ENCODE measurements around the gene ALDH18A1.

The ALDH18A1 gene

DNA sequence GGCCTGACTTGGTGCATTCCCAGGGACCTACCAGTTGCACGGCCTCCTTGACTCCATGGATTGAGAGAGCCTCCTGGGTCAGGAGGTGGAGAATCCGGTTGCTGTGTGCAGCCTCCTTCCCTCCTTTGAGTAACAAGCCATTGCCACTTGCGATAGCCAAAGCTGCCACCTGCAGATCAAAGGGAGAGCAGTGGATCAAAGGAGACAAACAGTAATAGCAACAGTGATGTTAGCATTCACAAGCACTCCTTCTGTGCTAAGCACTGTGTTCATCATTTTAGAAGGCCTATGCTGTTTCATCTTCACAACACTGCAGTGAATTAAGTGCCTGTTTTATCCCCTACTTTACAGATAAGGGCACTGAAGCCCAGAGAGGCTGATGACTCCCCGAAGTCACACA lies 40.1 kb downstream of the ALDH18A1 start:
- DNase-seq (ENCODE audit: low read depth), result no peak
- H3K4me3 ChIP-seq (ENCODE audit: control insufficient read depth, low read depth, low read length), result no peak overlapping the region
- TF ChIP-seq, protein P1, sequence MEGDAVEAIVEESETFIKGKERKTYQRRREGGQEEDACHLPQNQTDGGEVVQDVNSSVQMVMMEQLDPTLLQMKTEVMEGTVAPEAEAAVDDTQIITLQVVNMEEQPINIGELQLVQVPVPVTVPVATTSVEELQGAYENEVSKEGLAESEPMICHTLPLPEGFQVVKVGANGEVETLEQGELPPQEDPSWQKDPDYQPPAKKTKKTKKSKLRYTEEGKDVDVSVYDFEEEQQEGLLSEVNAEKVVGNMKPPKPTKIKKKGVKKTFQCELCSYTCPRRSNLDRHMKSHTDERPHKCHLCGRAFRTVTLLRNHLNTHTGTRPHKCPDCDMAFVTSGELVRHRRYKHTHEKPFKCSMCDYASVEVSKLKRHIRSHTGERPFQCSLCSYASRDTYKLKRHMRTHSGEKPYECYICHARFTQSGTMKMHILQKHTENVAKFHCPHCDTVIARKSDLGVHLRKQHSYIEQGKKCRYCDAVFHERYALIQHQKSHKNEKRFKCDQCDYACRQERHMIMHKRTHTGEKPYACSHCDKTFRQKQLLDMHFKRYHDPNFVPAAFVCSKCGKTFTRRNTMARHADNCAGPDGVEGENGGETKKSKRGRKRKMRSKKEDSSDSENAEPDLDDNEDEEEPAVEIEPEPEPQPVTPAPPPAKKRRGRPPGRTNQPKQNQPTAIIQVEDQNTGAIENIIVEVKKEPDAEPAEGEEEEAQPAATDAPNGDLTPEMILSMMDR (IDR thresholded peaks at IDR 0.05; ENCODE audit: control insufficient read depth, insufficient read depth, low read depth, low read length, missing control alignments), result no peak

DNA sequence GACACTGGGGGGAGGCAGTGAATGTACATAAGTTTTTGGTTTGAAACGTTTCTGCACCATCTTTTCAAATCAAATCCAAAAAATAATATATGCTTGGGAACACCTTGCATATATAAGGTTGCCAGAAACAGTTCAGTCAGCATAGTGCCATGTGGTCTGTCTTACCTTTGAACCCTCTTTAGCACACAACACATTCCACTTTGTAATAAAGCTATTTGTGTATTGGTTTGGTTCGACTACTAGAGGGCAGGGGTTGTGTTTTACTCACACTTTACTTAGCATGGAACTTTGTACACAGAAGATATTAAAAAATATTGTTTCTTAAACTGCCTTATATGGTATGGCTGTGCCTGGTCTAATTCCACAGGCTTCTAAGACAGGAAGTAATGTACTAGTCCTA lies 43.2 kb downstream of the ALDH18A1 start:
- no peak overlapping the region for H3K4me3 ChIP-seq (ENCODE audit: control insufficient read depth, low read depth, low read length)
- DNase-seq (ENCODE audit: low read depth), result no peak
- TF ChIP-seq, protein P1 (IDR thresholded peaks at IDR 0.05; ENCODE audit: control insufficient read depth, insufficient read depth, low read depth, low read length, missing control alignments), result no peak

- no peak for DNase-seq (ENCODE audit: low read depth)
- H3K4me3 ChIP-seq (ENCODE audit: control insufficient read depth, low read depth, low read length), result no peak overlapping the region
- TF ChIP-seq, protein P1 (IDR thresholded peaks at IDR 0.05; ENCODE audit: control insufficient read depth, insufficient read depth, low read depth, low read length, missing control alignments), result no peak
These were observed 45.8 kb downstream of the ALDH18A1 start for GRCh38 chr10:95610727-95611126.

DNA sequence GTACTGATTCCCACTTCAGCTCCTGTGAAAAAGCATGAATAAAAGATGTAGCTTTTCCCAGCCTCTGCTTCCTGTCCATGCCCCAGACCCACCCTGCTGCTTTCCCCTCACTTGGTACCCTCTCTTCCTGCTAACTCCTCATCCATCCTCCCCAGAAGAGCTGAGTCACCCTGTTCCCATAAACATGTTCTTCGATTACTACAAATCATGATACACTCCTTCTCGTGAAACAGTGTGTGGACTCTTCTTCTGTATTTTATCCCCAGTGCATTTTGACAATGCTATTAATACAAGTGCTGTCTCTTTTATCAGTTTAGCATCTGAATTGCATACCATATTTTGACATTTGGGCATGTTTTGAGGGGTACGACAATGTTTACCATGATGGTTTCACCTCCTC lies 49.6 kb downstream of the ALDH18A1 start:
- TF ChIP-seq, protein P1 (IDR thresholded peaks at IDR 0.05; ENCODE audit: control insufficient read depth, insufficient read depth, low read depth, low read length, missing control alignments), result no peak
- no peak for DNase-seq (ENCODE audit: low read depth)
- no peak overlapping the region for H3K4me3 ChIP-seq (ENCODE audit: control insufficient read depth, low read depth, low read length)

GRCh38 chr10:95605163-95605562 lies 51.3 kb downstream of the ALDH18A1 start:
- H3K4me3 ChIP-seq (ENCODE audit: control insufficient read depth, low read depth, low read length), result no peak overlapping the region
- TF ChIP-seq, protein P1 (IDR thresholded peaks at IDR 0.05; ENCODE audit: control insufficient read depth, insufficient read depth, low read depth, low read length, missing control alignments), result no peak
- DNase-seq (ENCODE audit: low read depth), result no peak

- TF ChIP-seq, protein P1 (IDR thresholded peaks at IDR 0.05; ENCODE audit: control insufficient read depth, insufficient read depth, low read depth, low read length, missing control alignments), result no peak
- DNase-seq (ENCODE audit: low read depth), result no peak
- no peak overlapping the region for H3K4me3 ChIP-seq (ENCODE audit: control insufficient read depth, low read depth, low read length)
These were observed 51.9 kb downstream of the ALDH18A1 start for GRCh38 chr10:95604630-95605029.

- DNase-seq (ENCODE audit: low read depth), result no peak
- TF ChIP-seq, protein P1 (IDR thresholded peaks at IDR 0.05; ENCODE audit: control insufficient read depth, insufficient read depth, low read depth, low read length, missing control alignments), result no peak
- no peak overlapping the region for H3K4me3 ChIP-seq (ENCODE audit: control insufficient read depth, low read depth, low read length)
These were observed 54.1 kb downstream of the ALDH18A1 start for GRCh38 chr10:95602382-95602781.

Data from AG09309 (cell line).